Chondrocyte (in vitro differentiated cells): ENCODE data around the gene CDK18. TPM values are rescaled to one million over a fixed set of nuclear protein-coding genes. Genes with fewer than 3 reads are reported as not detected.
"Not testable (repeated sequence)": the region's sequence is repeated elsewhere in the genome, so short reads cannot be mapped to it uniquely, and the experiment has no call there.

Experiments
- DNase-seq: peaks from one replicate; pipeline ENCODE4 v3.0.0; 2021; ENCODE audit warnings: mixed read lengths, low spot score
- H3K27ac Mint-ChIP-seq: one replicate; pipeline ENCODE4 v1.8.0; 2021; ENCODE audit warnings: mild to moderate bottlenecking, moderate library complexity, mixed read lengths; ENCODE audit not compliant: unreplicated experiment
- H3K27me3 Mint-ChIP-seq: 2 replicates; pipeline ENCODE4 v1.8.0; 2021; ENCODE audit warnings: low read depth, mixed read lengths
- H3K36me3 Mint-ChIP-seq: 2 replicates; pipeline ENCODE4 v1.8.0; 2021; ENCODE audit warnings: low read depth, mixed read lengths
- H3K4me1 Mint-ChIP-seq: 2 replicates; pipeline ENCODE4 v1.8.0; 2021; ENCODE audit warnings: low read depth, mild to moderate bottlenecking, mixed read lengths
- H3K4me3 Mint-ChIP-seq: one replicate; pipeline ENCODE4 v1.8.0; 2021; ENCODE audit warnings: mild to moderate bottlenecking, moderate library complexity, mixed read lengths; ENCODE audit not compliant: unreplicated experiment
- H3K9me3 Mint-ChIP-seq: 2 replicates; pipeline ENCODE4 v1.8.0; 2021; ENCODE audit warnings: low read depth, mixed read lengths
- CTCF ChIP-seq: fragments of 200-600 bp; sonication (generic); IDR thresholded peaks from 2 replicates; pipeline ENCODE4 v1.5.0; 2021; ENCODE audit warnings: antibody characterized with exemption, mild to moderate bottlenecking, moderate library complexity
- total RNA-seq: library from RNA; stranded (reverse); gene quantifications from 3 replicates; pipeline ENCODE4 v1.2.1, GENCODE V29; 2021

The CDK18 gene
- total RNA-seq, 1 donor from 2014 or later, result 17.3 TPM

- no peak for TF ChIP-seq CTCF
- H3K36me3 Mint-ChIP-seq, result no peaks in the 10 kb centered on the region
- no peak overlapping the region for H3K4me3 Mint-ChIP-seq
- H3K27ac Mint-ChIP-seq, result no peak overlapping the region
- H3K9me3 Mint-ChIP-seq, result no peaks in the 10 kb centered on the region
- H3K4me1 Mint-ChIP-seq, result peaks cover 6% of the 10 kb centered on the region
- peaks cover 52% of the 10 kb centered on the region for H3K27me3 Mint-ChIP-seq
- DNase-seq, result no peak
These were observed 23.3 kb upstream of the CDK18 start for GRCh38 chr1:205481218-205481617.

GRCh38 chr1:205481629-205482151 is 22.8 kb upstream of the CDK18 start:
- Mint-ChIP-seq H3K4me1 (peaks cover 6% of the 10 kb centered on the region), H3K36me3 (no peaks in the 10 kb centered on the region), H3K4me3 (no peak overlapping the region), H3K9me3 (no peaks in the 10 kb centered on the region), H3K27ac (no peak overlapping the region), H3K27me3 (peaks cover 54% of the 10 kb centered on the region)
- DNase-seq, result no peak
- no peak for TF ChIP-seq CTCF

DNA sequence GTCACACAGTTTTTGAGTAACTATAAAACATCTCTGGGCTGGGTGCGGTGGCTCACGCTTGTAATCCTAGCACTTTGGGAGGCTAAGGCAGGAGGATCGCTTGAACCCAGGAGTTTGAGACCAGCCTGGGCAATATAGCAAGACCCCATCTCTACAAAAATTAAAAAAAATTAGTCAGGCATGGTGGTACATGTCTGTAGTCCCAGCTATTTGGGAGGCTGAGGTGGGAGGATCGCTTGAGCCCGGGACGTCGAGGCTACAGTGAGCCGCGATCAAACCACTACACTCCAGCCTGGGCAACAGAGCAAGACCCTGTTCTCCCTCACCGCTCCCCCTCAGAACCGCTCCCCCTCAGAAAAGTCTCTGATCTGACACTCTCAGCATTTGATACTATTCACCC is 21.9 kb upstream of the CDK18 start:
- peaks cover 55% of the 10 kb centered on the region for H3K27me3 Mint-ChIP-seq
- H3K27ac Mint-ChIP-seq, H3K36me3 Mint-ChIP-seq, H3K9me3 Mint-ChIP-seq, H3K4me1 Mint-ChIP-seq, DNase-seq, H3K4me3 Mint-ChIP-seq: not testable (repeated sequence)

DNA sequence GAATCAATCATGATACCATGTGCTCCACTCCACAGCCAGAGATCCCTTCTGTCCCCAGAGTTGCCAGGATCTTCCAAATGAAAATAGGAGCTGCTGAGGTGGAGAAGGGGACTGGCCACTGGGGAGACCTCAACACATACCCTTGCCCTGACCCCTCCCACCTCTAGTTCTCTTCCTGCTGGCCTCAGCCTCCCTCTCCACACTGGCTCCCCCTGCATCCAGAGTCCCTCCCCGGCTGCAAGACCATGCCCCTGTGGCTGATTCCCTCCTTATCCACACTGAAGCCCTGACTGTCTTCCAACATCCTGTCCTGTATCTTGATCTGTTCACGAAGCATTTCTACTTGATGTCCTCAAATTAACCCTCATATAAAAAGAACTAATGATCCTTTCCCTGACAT is 21.1 kb upstream of the CDK18 start:
- Mint-ChIP-seq H3K9me3 (no peaks in the 10 kb centered on the region), H3K4me1 (no peaks in the 10 kb centered on the region), H3K27me3 (peaks cover 57% of the 10 kb centered on the region), H3K27ac (no peak overlapping the region), H3K36me3 (no peaks in the 10 kb centered on the region), H3K4me3 (no peak overlapping the region)
- TF ChIP-seq CTCF, result no peak
- no peak for DNase-seq

- Mint-ChIP-seq H3K27ac (no peak overlapping the region), H3K27me3 (peaks cover 53% of the 10 kb centered on the region), H3K36me3 (no peaks in the 10 kb centered on the region), H3K4me1 (no peaks in the 10 kb centered on the region), H3K4me3 (no peak overlapping the region), H3K9me3 (no peaks in the 10 kb centered on the region)
- TF ChIP-seq CTCF, result peak; percentile 98
- DNase-seq, result no peak
These were observed 19.2 kb upstream of the CDK18 start for GRCh38 chr1:205484985-205485967.
